Measurements from ENCODE around the gene SHF.

DNA sequence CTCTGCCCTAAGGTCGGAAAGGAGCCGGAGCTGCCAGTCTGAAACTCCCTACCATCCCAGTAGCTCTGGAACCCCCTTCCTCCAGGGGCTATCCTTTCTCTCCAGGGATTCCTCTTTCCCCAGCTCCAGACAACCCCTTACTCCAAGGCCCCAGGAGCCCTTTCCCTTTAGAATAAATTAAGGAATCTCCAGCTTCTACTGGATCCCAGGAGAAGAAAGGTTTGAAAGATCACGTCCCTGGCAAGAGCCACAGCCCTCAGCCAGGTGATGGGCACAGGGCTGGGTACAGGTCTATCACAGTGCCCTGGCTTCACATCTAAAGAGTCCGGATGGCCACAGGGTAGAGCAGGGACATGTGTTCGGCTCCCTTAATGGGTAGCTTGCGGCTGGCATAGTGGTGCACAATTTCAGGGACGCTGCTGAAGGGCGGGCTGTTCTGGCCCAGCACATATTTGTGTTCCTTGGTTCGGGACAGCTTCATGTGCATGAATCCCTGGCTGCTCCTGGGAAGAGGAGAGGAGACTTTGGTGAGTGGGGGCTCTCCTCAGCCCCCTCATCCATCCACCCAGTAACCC, 20.0 kb downstream of the SHF start:
- TF ChIP-seq CTCF (conservative IDR thresholded peaks at IDR 0.05; ENCODE audit: low read length) (no peak; the same call in 1 of the 2 replicates), EZH2phosphoT487 (IDR thresholded peaks at IDR 0.05; ENCODE audit: borderline replicate concordance) (no peak)

Measured in Loucy (cell line).